Nephron progenitor cell (in vitro differentiated cells): ENCODE data around the gene MYH9.

Experiments
- DNase-seq: peaks from one replicate; pipeline ENCODE4 v3.0.0; 2021
- H3K27ac Mint-ChIP-seq: 2 replicates; pipeline ENCODE4 v1.8.0; 2021; ENCODE audit warnings: mild to moderate bottlenecking, moderate library complexity, mixed read lengths
- H3K27me3 Mint-ChIP-seq: 2 replicates; pipeline ENCODE4 v1.8.0; 2021; ENCODE audit warnings: mild to moderate bottlenecking, low read depth, mixed read lengths; ENCODE audit not compliant: poor library complexity
- H3K36me3 Mint-ChIP-seq: 2 replicates; pipeline ENCODE4 v1.8.0; 2021; ENCODE audit warnings: low read depth, mixed read lengths
- H3K4me1 Mint-ChIP-seq: 2 replicates; pipeline ENCODE4 v1.8.0; 2021; ENCODE audit warnings: mixed read lengths
- H3K4me3 Mint-ChIP-seq: 2 replicates; pipeline ENCODE4 v1.8.0; 2021; ENCODE audit warnings: mild to moderate bottlenecking, moderate library complexity, mixed read lengths
- H3K9me3 Mint-ChIP-seq: 2 replicates; pipeline ENCODE4 v1.8.0; 2021; ENCODE audit warnings: mild to moderate bottlenecking, moderate library complexity, mixed read lengths
- TF ChIP-seq, protein P1 (sequence below): fragments of 200-600 bp; sonication (generic); IDR thresholded peaks from 2 replicates; pipeline ENCODE4 v1.5.0; 2021; ENCODE audit warnings: antibody characterized with exemption

MYH9 gene

DNA sequence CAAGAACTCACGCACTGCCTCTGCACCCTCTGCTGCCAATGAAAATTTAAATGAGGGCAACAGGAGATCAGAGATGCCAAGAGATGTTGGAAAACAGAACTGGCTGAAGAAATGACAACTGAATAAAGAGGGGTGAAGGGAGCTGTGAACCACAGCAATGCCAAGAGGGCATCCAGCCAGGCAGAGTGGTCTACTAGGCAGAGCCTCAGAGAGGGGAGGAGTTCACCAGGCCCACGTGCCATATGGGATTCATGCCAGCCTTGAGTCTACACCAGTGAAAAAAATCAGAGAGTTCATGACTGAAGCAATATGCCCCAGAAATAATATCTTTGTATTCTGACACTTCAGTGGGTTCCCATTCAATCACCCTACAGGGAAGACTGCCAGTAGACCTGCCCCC is 152.8 kb downstream of the MYH9 start:
- no peak overlapping the region for H3K4me3 Mint-ChIP-seq
- H3K27ac Mint-ChIP-seq: no peak overlapping the region
- peaks cover 10% of the 10 kb centered on the region for H3K9me3 Mint-ChIP-seq
- H3K4me1 Mint-ChIP-seq: peaks cover 41% of the 10 kb centered on the region
- H3K27me3 Mint-ChIP-seq: peaks cover 13% of the 10 kb centered on the region
- no peak for DNase-seq
- TF ChIP-seq, protein P1, sequence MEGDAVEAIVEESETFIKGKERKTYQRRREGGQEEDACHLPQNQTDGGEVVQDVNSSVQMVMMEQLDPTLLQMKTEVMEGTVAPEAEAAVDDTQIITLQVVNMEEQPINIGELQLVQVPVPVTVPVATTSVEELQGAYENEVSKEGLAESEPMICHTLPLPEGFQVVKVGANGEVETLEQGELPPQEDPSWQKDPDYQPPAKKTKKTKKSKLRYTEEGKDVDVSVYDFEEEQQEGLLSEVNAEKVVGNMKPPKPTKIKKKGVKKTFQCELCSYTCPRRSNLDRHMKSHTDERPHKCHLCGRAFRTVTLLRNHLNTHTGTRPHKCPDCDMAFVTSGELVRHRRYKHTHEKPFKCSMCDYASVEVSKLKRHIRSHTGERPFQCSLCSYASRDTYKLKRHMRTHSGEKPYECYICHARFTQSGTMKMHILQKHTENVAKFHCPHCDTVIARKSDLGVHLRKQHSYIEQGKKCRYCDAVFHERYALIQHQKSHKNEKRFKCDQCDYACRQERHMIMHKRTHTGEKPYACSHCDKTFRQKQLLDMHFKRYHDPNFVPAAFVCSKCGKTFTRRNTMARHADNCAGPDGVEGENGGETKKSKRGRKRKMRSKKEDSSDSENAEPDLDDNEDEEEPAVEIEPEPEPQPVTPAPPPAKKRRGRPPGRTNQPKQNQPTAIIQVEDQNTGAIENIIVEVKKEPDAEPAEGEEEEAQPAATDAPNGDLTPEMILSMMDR: no peak
- H3K36me3 Mint-ChIP-seq: peaks cover 26% of the 10 kb centered on the region

GRCh38 chr22:36234213-36234612 is 153.6 kb downstream of the MYH9 start:
- Mint-ChIP-seq H3K9me3 (peaks cover 10% of the 10 kb centered on the region), H3K4me3 (no peak overlapping the region), H3K27ac (no peak overlapping the region), H3K4me1 (peaks cover 39% of the 10 kb centered on the region), H3K27me3 (peaks cover 10% of the 10 kb centered on the region), H3K36me3 (peaks cover 26% of the 10 kb centered on the region)
- no peak for DNase-seq
- TF ChIP-seq, protein P1: no peak

- peaks cover 13% of the 10 kb centered on the region for H3K27me3 Mint-ChIP-seq
- H3K36me3 Mint-ChIP-seq: peaks cover 26% of the 10 kb centered on the region
- H3K4me3 Mint-ChIP-seq: no peak overlapping the region
- H3K9me3 Mint-ChIP-seq: peaks cover 10% of the 10 kb centered on the region
- TF ChIP-seq, protein P1: no peak
- DNase-seq: no peak
- no peak overlapping the region for H3K27ac Mint-ChIP-seq
- peaks cover 37% of the 10 kb centered on the region for H3K4me1 Mint-ChIP-seq
Observed at GRCh38 chr22:36233796-36234195, 154.0 kb downstream of the MYH9 start.

- TF ChIP-seq, protein P1: no peak
- peaks cover 26% of the 10 kb centered on the region for H3K36me3 Mint-ChIP-seq
- H3K27me3 Mint-ChIP-seq: peaks cover 13% of the 10 kb centered on the region
Observed at GRCh38 chr22:36232715-36233401, 154.9 kb downstream of the MYH9 start.

More at GRCh38 chr22:36232715-36233401, 154.9 kb downstream of the MYH9 start:
- no peak overlapping the region for H3K4me3 Mint-ChIP-seq
- H3K4me1 Mint-ChIP-seq: peaks cover 29% of the 10 kb centered on the region
- peaks cover 10% of the 10 kb centered on the region for H3K9me3 Mint-ChIP-seq
- no peak overlapping the region for H3K27ac Mint-ChIP-seq
- DNase-seq: no peak
